DND-41 (cell line): Measurements from ENCODE around the gene ADD2.

ENCODE experiments used
- ATAC-seq: fragments of 200-7000 bp; cut with Tn5 transposase; 3 replicates; pipeline ENCODE4 v1.9.1; 2021; ENCODE audit warnings: low read depth; ENCODE audit not compliant: insufficient read depth
- DNase-seq: peaks from one replicate; pipeline ENCODE4 v3.0.0-alpha.2; 2020
- H2AFZ ChIP-seq: 2 replicates; pipeline ENCODE4 v1.6.0; 2012; ENCODE audit warnings: low read depth, low read length
- H3K27ac ChIP-seq: 2 replicates; pipeline ENCODE4 v1.5.1; 2012; ENCODE audit warnings: low read length, inconsistent platforms
- H3K27me3 ChIP-seq: fragments of 200-600 bp; sonication (generic); 2 replicates; pipeline ENCODE4 v1.6.0; 2012; ENCODE audit warnings: low read length, mild to moderate bottlenecking, inconsistent platforms; ENCODE audit not compliant: insufficient read depth, poor library complexity
- H3K36me3 ChIP-seq: 2 replicates; pipeline ENCODE4 v1.5.1; 2012; ENCODE audit warnings: low read length, inconsistent platforms; ENCODE audit not compliant: insufficient read depth
- H3K4me1 ChIP-seq: 2 replicates; pipeline ENCODE4 v1.5.1; 2012; ENCODE audit warnings: mild to moderate bottlenecking, low read length; ENCODE audit not compliant: insufficient read depth
- H3K4me2 ChIP-seq: 2 replicates; pipeline ENCODE4 v1.6.0; 2012; ENCODE audit warnings: mild to moderate bottlenecking, moderate library complexity, low read length, inconsistent platforms; ENCODE audit not compliant: insufficient read depth
- H3K4me3 ChIP-seq, 2 experiments: fragments of 200-600 bp in 1 of 2; shearing (Covaris generic) in 1 of 2; 2 replicates each; pipeline ENCODE4 v1.5.1; 2012 to 2016; ENCODE audit warnings: inconsistent platforms in 2 of 2, low read length in 2 of 2, mild to moderate bottlenecking in 2 of 2, low read depth in 1 of 2, moderate library complexity in 1 of 2
- H3K79me2 ChIP-seq: 2 replicates; pipeline ENCODE4 v1.6.0; 2012; ENCODE audit warnings: low read length, inconsistent platforms; ENCODE audit not compliant: insufficient read depth
- H3K9ac ChIP-seq: 2 replicates; pipeline ENCODE4 v1.6.0; 2012; ENCODE audit warnings: low read depth, mild to moderate bottlenecking, inconsistent platforms, low read length, moderate library complexity
- H3K9me3 ChIP-seq: 2 replicates; pipeline ENCODE4 v1.5.1; 2012; ENCODE audit warnings: low read length, moderate library complexity, mild to moderate bottlenecking, inconsistent platforms; ENCODE audit not compliant: insufficient read depth, severe bottlenecking
- H4K20me1 ChIP-seq: 2 replicates; pipeline ENCODE4 v1.6.0; 2012; ENCODE audit warnings: low read length; ENCODE audit not compliant: insufficient read depth
- EZH2 ChIP-seq: IDR thresholded peaks from 3 replicates; pipeline ENCODE4 v1.6.1; 2012; ENCODE audit warnings: borderline replicate concordance, low read depth, mild to moderate bottlenecking, moderate library complexity, low read length, inconsistent platforms; ENCODE audit not compliant: severe bottlenecking
- TF ChIP-seq, protein P1 (sequence below): IDR thresholded peaks from 2 replicates; pipeline ENCODE4 v1.5.1; 2012; ENCODE audit warnings: borderline replicate concordance, low read length, moderate library complexity, mild to moderate bottlenecking; ENCODE audit not compliant: poor library complexity, severe bottlenecking; ENCODE audit errors: extremely low read depth

Gene ADD2

DNA sequence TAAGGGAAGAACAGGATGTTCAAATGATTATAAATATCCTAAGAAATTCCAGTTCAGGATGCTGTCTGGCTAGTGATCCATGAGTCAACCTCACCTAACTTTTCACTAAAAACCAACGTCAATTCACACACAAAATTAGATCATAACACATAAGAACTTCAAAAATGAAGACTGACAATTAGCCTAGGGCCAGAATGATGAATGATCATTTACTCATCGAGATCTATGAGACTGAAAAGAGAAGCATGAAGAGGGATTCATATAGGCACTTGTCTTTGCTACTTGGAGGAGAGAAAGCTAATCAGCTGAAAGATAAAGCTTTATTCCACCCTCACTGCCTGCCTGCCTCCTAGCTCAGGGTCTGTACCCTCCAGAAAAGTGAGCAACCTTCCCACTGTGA, 29.8 kb downstream of the ADD2 start:
- ATAC-seq (no peak), DNase-seq (no peak)
- Histone ChIP-seq H3K4me2 (no peak overlapping the region), H3K79me2 (no peaks in the 10 kb centered on the region), H2AFZ (no peak overlapping the region), H3K4me3 (no peak overlapping the region), H3K27me3 (peaks cover 16% of the 10 kb centered on the region), H3K27ac (no peak overlapping the region), H3K9me3 (no peaks in the 10 kb centered on the region), H3K4me1 (no peaks in the 10 kb centered on the region), H3K9ac (no peak overlapping the region), H3K36me3 (no peaks in the 10 kb centered on the region), H4K20me1 (no peaks in the 10 kb centered on the region)
- TF ChIP-seq EZH2, result no peak
- TF ChIP-seq, protein P1, sequence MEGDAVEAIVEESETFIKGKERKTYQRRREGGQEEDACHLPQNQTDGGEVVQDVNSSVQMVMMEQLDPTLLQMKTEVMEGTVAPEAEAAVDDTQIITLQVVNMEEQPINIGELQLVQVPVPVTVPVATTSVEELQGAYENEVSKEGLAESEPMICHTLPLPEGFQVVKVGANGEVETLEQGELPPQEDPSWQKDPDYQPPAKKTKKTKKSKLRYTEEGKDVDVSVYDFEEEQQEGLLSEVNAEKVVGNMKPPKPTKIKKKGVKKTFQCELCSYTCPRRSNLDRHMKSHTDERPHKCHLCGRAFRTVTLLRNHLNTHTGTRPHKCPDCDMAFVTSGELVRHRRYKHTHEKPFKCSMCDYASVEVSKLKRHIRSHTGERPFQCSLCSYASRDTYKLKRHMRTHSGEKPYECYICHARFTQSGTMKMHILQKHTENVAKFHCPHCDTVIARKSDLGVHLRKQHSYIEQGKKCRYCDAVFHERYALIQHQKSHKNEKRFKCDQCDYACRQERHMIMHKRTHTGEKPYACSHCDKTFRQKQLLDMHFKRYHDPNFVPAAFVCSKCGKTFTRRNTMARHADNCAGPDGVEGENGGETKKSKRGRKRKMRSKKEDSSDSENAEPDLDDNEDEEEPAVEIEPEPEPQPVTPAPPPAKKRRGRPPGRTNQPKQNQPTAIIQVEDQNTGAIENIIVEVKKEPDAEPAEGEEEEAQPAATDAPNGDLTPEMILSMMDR, result no peak

DNA sequence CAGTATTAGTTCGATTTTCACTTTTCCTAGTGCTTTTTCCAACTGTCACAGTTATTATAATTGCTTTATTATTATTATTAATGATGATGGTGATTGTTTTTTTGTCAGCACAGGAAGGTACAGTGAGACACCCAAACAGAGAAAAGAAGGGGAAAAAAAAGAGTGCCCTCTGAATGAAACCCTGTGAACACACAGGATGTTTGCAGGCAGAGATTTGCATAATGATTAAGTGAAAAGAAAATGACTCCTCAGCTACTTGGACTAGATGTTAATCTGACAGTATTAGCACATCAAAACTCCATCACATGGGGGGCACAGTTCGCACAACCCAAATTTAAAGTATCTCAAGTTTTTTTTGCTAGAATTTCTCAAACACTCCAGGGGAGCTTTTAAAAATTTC, 32.9 kb downstream of the ADD2 start:
- H3K27me3 ChIP-seq, result peaks cover 15% of the 10 kb centered on the region
- H3K27ac ChIP-seq, result no peak overlapping the region
- H3K36me3 ChIP-seq, result no peaks in the 10 kb centered on the region
- H3K9me3 ChIP-seq, result no peaks in the 10 kb centered on the region
- no peak for TF ChIP-seq EZH2
- TF ChIP-seq, protein P1, result no peak
- DNase-seq (no peak), ATAC-seq (no peak)
- no peaks in the 10 kb centered on the region for H3K4me1 ChIP-seq
- H3K9ac ChIP-seq, result no peak overlapping the region
- H3K79me2 ChIP-seq, result no peaks in the 10 kb centered on the region
- no peak overlapping the region for H3K4me3 ChIP-seq
- H2AFZ ChIP-seq, result no peak overlapping the region
- no peak overlapping the region for H3K4me2 ChIP-seq
- no peaks in the 10 kb centered on the region for H4K20me1 ChIP-seq

DNA sequence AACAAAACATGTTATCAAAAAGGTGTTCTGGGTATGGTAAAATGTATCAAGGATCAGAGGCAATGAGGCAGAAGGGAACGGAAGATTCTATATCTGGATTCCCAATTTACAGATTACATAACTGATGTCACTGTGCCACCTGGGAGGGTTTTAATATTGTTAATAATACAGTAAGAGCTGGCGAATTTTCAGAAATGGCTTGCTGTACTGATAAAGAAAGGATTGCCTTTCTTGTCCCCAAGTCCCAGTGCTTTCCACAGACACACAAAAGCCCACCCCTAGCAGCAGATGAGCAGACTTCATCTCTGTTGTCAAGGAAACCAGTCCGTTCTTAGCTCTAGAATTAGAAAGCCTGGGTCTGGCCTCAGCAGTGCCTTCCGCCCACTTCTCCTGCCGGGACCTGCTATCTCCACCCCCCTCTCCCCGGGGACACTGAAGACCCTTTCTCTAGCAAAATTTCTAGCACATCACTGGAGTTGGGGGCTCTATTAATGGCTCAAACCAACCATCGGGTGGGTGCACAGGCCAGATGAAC, 34.3 kb downstream of the ADD2 start:
- H3K4me2 ChIP-seq, result no peak overlapping the region
- H3K4me3 ChIP-seq, result no peak overlapping the region

More for the DNA sequence above, 34.3 kb downstream of the ADD2 start:
- Histone ChIP-seq H3K36me3 (no peaks in the 10 kb centered on the region), H3K27me3 (peaks cover 15% of the 10 kb centered on the region), H3K79me2 (no peaks in the 10 kb centered on the region), H4K20me1 (no peaks in the 10 kb centered on the region), H2AFZ (no peak overlapping the region), H3K9me3 (no peaks in the 10 kb centered on the region), H3K27ac (no peak overlapping the region), H3K4me1 (no peaks in the 10 kb centered on the region), H3K9ac (no peak overlapping the region)
- DNase-seq (no peak), ATAC-seq (no peak)
- no peak for TF ChIP-seq EZH2
- TF ChIP-seq, protein P1, result no peak
